Measurements from ENCODE around the gene ZNF462. TPM values are rescaled to one million over a fixed set of nuclear protein-coding genes. Genes with fewer than 3 reads are reported as not detected.

Gene ZNF462
- polyA plus RNA-seq, 2 of the 4 experiments (the other 2 are of a cell fraction): 2.4 to 3.9 TPM

- TF ChIP-seq HMGXB4 (CRISPR knock-in tag; IDR thresholded peaks at IDR 0.05; ENCODE audit: borderline replicate concordance): no peak
- TF ChIP-seq RARB (CRISPR knock-in tag; IDR thresholded peaks at IDR 0.05): no peak
- no peak for TF ChIP-seq PHF8 (IDR thresholded peaks at IDR 0.05; ENCODE audit: borderline replicate concordance, low read depth)
- TF ChIP-seq TP53 (CRISPR knock-in tag; IDR thresholded peaks at IDR 0.05): no peak
- TF ChIP-seq, protein P1, sequence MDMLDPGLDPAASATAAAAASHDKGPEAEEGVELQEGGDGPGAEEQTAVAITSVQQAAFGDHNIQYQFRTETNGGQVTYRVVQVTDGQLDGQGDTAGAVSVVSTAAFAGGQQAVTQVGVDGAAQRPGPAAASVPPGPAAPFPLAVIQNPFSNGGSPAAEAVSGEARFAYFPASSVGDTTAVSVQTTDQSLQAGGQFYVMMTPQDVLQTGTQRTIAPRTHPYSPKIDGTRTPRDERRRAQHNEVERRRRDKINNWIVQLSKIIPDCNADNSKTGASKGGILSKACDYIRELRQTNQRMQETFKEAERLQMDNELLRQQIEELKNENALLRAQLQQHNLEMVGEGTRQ (IDR thresholded peaks at IDR 0.05): no peak
- peak; percentile 85 for TF ChIP-seq FOSL2 (IDR thresholded peaks at IDR 0.05)
- peak; percentile 92 for TF ChIP-seq FOSL2 (CRISPR knock-in tag; IDR thresholded peaks at IDR 0.05)
- no peak for TF ChIP-seq ZFP36 (IDR thresholded peaks at IDR 0.05; ENCODE audit: borderline replicate concordance, partially characterized antibody)
- TF ChIP-seq, protein P2, sequence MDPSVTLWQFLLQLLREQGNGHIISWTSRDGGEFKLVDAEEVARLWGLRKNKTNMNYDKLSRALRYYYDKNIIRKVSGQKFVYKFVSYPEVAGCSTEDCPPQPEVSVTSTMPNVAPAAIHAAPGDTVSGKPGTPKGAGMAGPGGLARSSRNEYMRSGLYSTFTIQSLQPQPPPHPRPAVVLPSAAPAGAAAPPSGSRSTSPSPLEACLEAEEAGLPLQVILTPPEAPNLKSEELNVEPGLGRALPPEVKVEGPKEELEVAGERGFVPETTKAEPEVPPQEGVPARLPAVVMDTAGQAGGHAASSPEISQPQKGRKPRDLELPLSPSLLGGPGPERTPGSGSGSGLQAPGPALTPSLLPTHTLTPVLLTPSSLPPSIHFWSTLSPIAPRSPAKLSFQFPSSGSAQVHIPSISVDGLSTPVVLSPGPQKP (IDR thresholded peaks at IDR 0.05; ENCODE audit: low read depth, low read length): no peak
- no peak for TF ChIP-seq REST (IDR thresholded peaks at IDR 0.05)
- TF ChIP-seq GATA3 (IDR thresholded peaks at IDR 0.05; ENCODE audit: borderline replicate concordance): peak; percentile 56; the same call in 1 of the 2 replicates
- peak; percentile 81 for TF ChIP-seq JUNB (IDR thresholded peaks at IDR 0.05)
- TF ChIP-seq EHMT2 (IDR thresholded peaks at IDR 0.05; ENCODE audit: low read depth): no peak
- no peak for TF ChIP-seq NPAS2 (CRISPR knock-in tag; IDR thresholded peaks at IDR 0.05; ENCODE audit: borderline replicate concordance)
- TF ChIP-seq, protein P3, sequence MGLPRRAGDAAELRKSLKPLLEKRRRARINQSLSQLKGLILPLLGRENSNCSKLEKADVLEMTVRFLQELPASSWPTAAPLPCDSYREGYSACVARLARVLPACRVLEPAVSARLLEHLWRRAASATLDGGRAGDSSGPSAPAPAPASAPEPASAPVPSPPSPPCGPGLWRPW (IDR thresholded peaks at IDR 0.05): no peak
- no peak for TF ChIP-seq SMC3 (IDR thresholded peaks at IDR 0.05)
- TF ChIP-seq NR3C1 (IDR thresholded peaks at IDR 0.05): no peak
- TF ChIP-seq CHD2 (IDR thresholded peaks at IDR 0.05; ENCODE audit: low read length, partially characterized antibody): no peak
- peak; percentile 34; the same call in 1 of the 2 replicates for TF ChIP-seq MAX (IDR thresholded peaks at IDR 0.05)
- TF ChIP-seq HEYL (CRISPR knock-in tag; IDR thresholded peaks at IDR 0.05): no peak
- TF ChIP-seq RNF2 (IDR thresholded peaks at IDR 0.05; ENCODE audit: borderline replicate concordance, low read depth): no peak
- TF ChIP-seq CBX8 (IDR thresholded peaks at IDR 0.05): no peak
- TF ChIP-seq RFX5 (IDR thresholded peaks at IDR 0.05): no peak
- TF ChIP-seq EP300 (IDR thresholded peaks at IDR 0.05): peak in 1 of 2 experiments; percentile 38; a peak in 1 of 5 replicates
- no peak for TF ChIP-seq MYC (IDR thresholded peaks at IDR 0.05; ENCODE audit: borderline replicate concordance, low read length)
- no peak for TF ChIP-seq ESRRA (IDR thresholded peaks at IDR 0.05; ENCODE audit: borderline replicate concordance, low read length)
- TF ChIP-seq CBX2 (IDR thresholded peaks at IDR 0.05; ENCODE audit: borderline replicate concordance, low read depth): no peak
- no peak for TF ChIP-seq RCOR1 (IDR thresholded peaks at IDR 0.05; ENCODE audit: low read depth, low read length)
- no peak for TF ChIP-seq KDM5A (IDR thresholded peaks at IDR 0.05)
- TF ChIP-seq EHF (CRISPR knock-in tag; IDR thresholded peaks at IDR 0.05): no peak
- no peak for TF ChIP-seq NFE2L2 (conservative IDR thresholded peaks at IDR 0.05; ENCODE audit: low read length)
Measured at GRCh38 chr9:106892632-106893031, 29.7 kb downstream of the ZNF462 start (continued).
